Epithelial cell of esophagus (primary cell): ENCODE data around the gene NPBWR2.

Experiments used
- DNase-seq: peaks from one replicate; pipeline ENCODE4 v3.0.0; 2010; ENCODE audit warnings: low read depth
- H3K4me3 ChIP-seq: 2 replicates; pipeline ENCODE4 v1.5.1; 2011; ENCODE audit warnings: mild to moderate bottlenecking, low read length, control low read depth
- CTCF ChIP-seq: IDR thresholded peaks from 2 replicates; pipeline ENCODE4 v1.5.1; 2011; ENCODE audit warnings: low read depth, mild to moderate bottlenecking, low read length, control low read depth, inconsistent platforms; ENCODE audit not compliant: insufficient read depth; ENCODE audit errors: missing control alignments

NPBWR2 gene

GRCh38 chr20:64106981-64107735 is at the start of gene NPBWR2:
Gene NPBWR2 (minus strand): TSS chr20:64107565. CDS start chr20:64106831, 734 bp downstream.
- no peak within 1 kb of the TSS for H3K4me3 ChIP-seq
- TF ChIP-seq CTCF: no peak
- no peak for DNase-seq

DNA sequence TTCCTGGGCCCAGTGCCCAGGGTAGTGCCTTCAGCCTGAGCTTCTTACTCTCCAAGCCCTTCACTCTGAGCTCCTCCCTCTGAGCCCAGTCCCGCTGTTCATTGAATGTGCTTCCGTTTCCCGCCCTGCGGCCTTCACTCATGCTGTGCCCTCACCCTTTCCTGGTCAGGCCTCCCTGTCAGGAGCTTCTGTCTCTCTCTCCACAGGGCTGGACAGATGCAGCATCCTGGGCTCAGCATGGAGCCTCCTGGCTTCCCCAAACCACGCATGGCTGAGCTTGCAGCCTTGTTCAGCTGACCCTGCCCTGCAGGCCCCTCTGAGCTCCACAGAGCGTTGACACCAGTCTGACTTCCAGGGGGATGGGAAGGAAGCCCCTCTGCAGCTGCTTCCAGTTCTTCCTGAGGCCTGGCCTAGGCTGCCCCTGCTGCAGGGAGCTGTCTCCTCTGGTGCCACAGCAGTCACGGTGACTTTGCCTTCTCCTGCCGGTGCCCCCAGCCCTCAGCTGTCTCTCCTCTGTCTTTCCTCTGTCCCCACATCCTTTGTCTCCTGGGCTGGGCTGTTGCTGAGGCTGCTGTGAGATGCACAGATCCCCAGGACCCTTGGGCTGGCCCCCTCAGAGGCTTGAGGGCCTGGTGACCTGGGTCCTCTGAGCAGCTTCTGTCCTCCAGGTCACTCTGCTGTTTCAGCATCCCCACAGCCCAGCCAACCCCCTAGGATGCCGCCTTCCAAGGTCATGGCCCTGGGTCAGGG is 48.9 kb upstream of the NPBWR2 start:
- H3K4me3 ChIP-seq: no peak overlapping the region
- TF ChIP-seq CTCF: no peak
- DNase-seq: no peak

- no peak overlapping the region for H3K4me3 ChIP-seq
- TF ChIP-seq CTCF: no peak
- DNase-seq: no peak
Measured at GRCh38 chr20:64155258-64156135, 48.1 kb upstream of the NPBWR2 start.

DNA sequence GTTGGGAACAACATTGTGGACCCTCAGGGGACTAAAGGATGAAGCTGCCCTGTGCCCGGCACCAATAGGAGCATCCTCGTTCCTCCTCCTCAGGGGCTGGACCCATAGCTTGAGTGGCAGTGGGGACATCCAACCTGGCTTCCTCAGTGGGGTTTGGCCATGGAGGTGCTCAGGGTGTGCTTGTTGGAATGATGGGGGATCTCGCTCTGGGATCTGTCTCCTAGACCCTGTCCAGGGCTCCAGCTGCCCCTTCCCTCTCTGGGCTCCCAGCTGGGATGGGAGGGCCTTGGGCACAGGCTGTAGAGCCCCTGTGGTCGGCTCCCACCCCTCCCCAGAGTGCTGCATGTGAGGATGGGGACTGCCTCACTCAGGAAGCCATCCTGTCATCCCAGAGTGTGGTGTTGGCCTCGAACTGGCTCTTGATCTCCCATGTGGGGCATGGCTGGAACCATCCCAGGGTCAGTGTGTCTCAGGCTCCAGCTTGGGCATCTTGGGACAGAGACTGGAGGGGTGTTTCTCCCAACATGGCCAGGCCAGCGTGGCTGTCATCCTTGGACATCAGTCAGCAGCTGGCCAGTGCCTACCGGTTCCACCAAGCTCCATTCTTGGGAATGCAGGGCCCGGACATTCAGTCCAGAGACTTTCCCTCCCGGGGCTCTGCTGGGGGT is 47.4 kb upstream of the NPBWR2 start:
- DNase-seq: no peak
- H3K4me3 ChIP-seq: no peak overlapping the region
- no peak for TF ChIP-seq CTCF

DNA sequence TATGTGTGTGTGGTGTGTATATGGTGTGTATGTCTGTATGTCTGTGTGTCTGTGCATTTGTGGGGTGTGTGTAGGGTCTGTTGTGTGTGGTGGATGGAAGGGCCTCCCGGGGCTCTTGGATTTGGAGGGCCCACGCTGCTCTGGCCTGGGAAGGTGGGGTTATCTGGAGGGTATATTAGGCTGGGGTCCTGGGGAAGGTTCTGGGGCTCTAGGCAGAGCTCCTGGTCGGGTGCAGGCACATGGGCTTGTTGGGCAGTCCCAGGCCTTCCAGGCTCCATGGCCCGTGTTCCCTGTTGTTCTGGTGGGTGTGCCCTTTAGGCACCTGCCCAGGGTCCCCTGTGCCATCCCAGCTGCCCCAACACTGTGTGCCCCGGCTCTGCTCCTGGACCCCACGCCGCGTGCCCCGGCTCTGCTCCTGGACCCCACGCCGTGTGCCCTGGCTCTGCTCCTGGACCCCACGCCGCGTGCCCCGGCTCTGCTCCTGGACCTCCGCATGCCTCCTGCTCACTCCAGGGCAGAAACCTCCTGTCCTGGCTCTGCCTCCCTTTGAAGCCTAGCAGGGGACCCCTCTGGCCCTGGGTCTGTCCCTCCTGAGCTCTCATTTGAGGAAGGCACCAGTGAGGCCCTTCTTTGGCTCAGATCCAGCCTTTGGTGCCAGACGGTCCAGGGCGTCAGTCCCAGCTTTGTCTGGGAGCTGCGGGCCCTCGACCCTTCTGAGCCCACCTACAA is 46.7 kb upstream of the NPBWR2 start:
- TF ChIP-seq CTCF: no peak
- DNase-seq: no peak
- no peak overlapping the region for H3K4me3 ChIP-seq

GRCh38 chr20:64153410-64153809 is 46.0 kb upstream of the NPBWR2 start:
- DNase-seq: no peak
- TF ChIP-seq CTCF: no peak
- no peak overlapping the region for H3K4me3 ChIP-seq
